ENCODE results near the gene B9D2.
A peak's percentile ranks its signal among the peaks of the same experiment; 100 is the strongest.

The B9D2 gene

DNA sequence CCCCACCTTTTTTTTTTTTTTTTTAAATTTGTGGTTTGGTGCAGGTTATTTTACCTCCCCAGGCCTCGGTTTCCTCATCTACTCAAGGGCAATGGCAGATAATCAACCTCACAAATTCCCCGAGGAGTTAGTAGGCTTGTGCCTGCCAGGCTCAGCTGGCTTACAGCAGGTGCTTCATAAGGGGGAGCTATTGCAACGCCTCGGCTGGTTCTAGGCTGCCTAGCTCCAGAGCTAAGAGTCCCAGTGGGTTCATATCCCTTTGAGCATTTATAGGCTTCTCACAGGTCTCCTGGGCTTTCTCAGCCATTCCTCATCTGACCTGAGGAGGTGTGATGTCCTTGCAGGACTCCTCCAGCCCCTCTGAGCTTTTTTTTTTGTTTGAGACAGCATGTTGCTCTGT lies 44.3 kb upstream of the B9D2 start:
- H3K4me3 ChIP-seq (replicated peaks in 1 of 2; ENCODE audit: low read depth in 2 of 2, low read length in 2 of 2): no peak overlapping the region
- DNase-seq (ENCODE audit: low read depth in 2 of 2): no peak
- no peak for TF ChIP-seq CTCF (IDR thresholded peaks at IDR 0.05; ENCODE audit: low read depth, low read length)

DNA sequence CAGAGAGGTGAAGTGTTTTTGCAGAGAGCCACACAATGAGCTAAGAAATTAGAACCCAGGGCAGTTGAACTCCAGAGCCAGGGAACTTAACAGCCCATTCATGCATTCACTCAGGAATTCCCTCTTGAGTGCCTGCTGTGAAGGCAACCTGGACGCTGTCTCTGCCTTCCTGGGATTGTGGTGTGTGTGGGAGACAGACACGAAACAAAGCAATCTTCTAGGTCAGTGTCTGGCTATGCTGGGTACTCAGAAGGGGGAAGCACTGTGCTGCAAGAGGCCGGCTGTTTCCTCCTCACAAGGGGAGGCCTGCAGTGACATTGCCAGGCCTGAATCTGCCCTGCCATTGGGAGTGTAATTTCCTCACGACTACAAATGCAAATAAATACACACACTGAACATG lies 43.3 kb upstream of the B9D2 start:
- peak in 1 of 2 donors; percentile 34 for DNase-seq (ENCODE audit: low read depth in 2 of 2)
- TF ChIP-seq CTCF (IDR thresholded peaks at IDR 0.05; ENCODE audit: low read depth, low read length): no peak

GRCh38 chr19:41405776-41406175 lies 41.8 kb upstream of the B9D2 start:
- H3K4me3 ChIP-seq (replicated peaks in 1 of 2; ENCODE audit: low read depth in 2 of 2, low read length in 2 of 2): no peak overlapping the region
- no peak for TF ChIP-seq CTCF (IDR thresholded peaks at IDR 0.05; ENCODE audit: low read depth, low read length)
- DNase-seq (ENCODE audit: low read depth in 2 of 2): no peak

More for the DNA sequence above, 43.3 kb upstream of the B9D2 start:
- H3K4me3 ChIP-seq (replicated peaks in 1 of 2; ENCODE audit: low read depth in 2 of 2, low read length in 2 of 2): no peak overlapping the region

- no peak overlapping the region for H3K4me3 ChIP-seq (replicated peaks in 1 of 2; ENCODE audit: low read depth in 2 of 2, low read length in 2 of 2)
- TF ChIP-seq CTCF (IDR thresholded peaks at IDR 0.05; ENCODE audit: low read depth, low read length): no peak
- DNase-seq (ENCODE audit: low read depth in 2 of 2): no peak
Observed at GRCh38 chr19:41403181-41403970, 39.4 kb upstream of the B9D2 start.

GRCh38 chr19:41402010-41402409 lies 38.1 kb upstream of the B9D2 start:
- no peak overlapping the region for H3K4me3 ChIP-seq (replicated peaks in 1 of 2; ENCODE audit: low read depth in 2 of 2, low read length in 2 of 2)
- no peak for DNase-seq (ENCODE audit: low read depth in 2 of 2)
- TF ChIP-seq CTCF (IDR thresholded peaks at IDR 0.05; ENCODE audit: low read depth, low read length): no peak

GRCh38 chr19:41401483-41401882 lies 37.5 kb upstream of the B9D2 start:
- no peak overlapping the region for H3K4me3 ChIP-seq (replicated peaks in 1 of 2; ENCODE audit: low read depth in 2 of 2, low read length in 2 of 2)
- TF ChIP-seq CTCF (IDR thresholded peaks at IDR 0.05; ENCODE audit: low read depth, low read length): no peak
- no peak for DNase-seq (ENCODE audit: low read depth in 2 of 2)

- no peak overlapping the region for H3K4me3 ChIP-seq (replicated peaks in 1 of 2; ENCODE audit: low read depth in 2 of 2, low read length in 2 of 2)
- TF ChIP-seq CTCF (IDR thresholded peaks at IDR 0.05; ENCODE audit: low read depth, low read length): no peak
- DNase-seq (ENCODE audit: low read depth in 2 of 2): no peak
Observed at GRCh38 chr19:41399525-41399924, 35.6 kb upstream of the B9D2 start.

All from cardiac fibroblast (primary cell).